Nephron progenitor cell (in vitro differentiated cells): ENCODE measurements around the gene ZNF487.
"Not testable (repeated sequence)": the region's sequence is repeated elsewhere in the genome, so short reads cannot be mapped to it uniquely, and the experiment has no call there.

Experiments
- DNase-seq: peaks from one replicate; pipeline ENCODE4 v3.0.0; 2021
- H3K27ac Mint-ChIP-seq: 2 replicates; pipeline ENCODE4 v1.8.0; 2021; ENCODE audit warnings: mild to moderate bottlenecking, moderate library complexity, mixed read lengths
- H3K27me3 Mint-ChIP-seq: 2 replicates; pipeline ENCODE4 v1.8.0; 2021; ENCODE audit warnings: mild to moderate bottlenecking, low read depth, mixed read lengths; ENCODE audit not compliant: poor library complexity
- H3K36me3 Mint-ChIP-seq: 2 replicates; pipeline ENCODE4 v1.8.0; 2021; ENCODE audit warnings: low read depth, mixed read lengths
- H3K4me1 Mint-ChIP-seq: 2 replicates; pipeline ENCODE4 v1.8.0; 2021; ENCODE audit warnings: mixed read lengths
- H3K4me3 Mint-ChIP-seq: 2 replicates; pipeline ENCODE4 v1.8.0; 2021; ENCODE audit warnings: mild to moderate bottlenecking, moderate library complexity, mixed read lengths
- H3K9me3 Mint-ChIP-seq: 2 replicates; pipeline ENCODE4 v1.8.0; 2021; ENCODE audit warnings: mild to moderate bottlenecking, moderate library complexity, mixed read lengths
- CTCF ChIP-seq: fragments of 200-600 bp; sonication (generic); IDR thresholded peaks from 2 replicates; pipeline ENCODE4 v1.5.0; 2021; ENCODE audit warnings: antibody characterized with exemption

Gene ZNF487

GRCh38 chr10:43452356-43452914 is 15.5 kb downstream of the ZNF487 start:
- no peak for DNase-seq
- Mint-ChIP-seq H3K27me3 (peaks cover 4% of the 10 kb centered on the region), H3K4me1 (peaks cover 34% of the 10 kb centered on the region), H3K4me3 (no peak overlapping the region), H3K36me3 (peaks cover 11% of the 10 kb centered on the region), H3K27ac (peak overlapping the region; percentile 22), H3K9me3 (peaks cover 13% of the 10 kb centered on the region)
- no peak for TF ChIP-seq CTCF

GRCh38 chr10:43453266-43453831 is 16.4 kb downstream of the ZNF487 start:
- peaks cover 4% of the 10 kb centered on the region for H3K27me3 Mint-ChIP-seq
- no peak for DNase-seq
- peaks cover 34% of the 10 kb centered on the region for H3K4me1 Mint-ChIP-seq
- no peak overlapping the region for H3K27ac Mint-ChIP-seq
- TF ChIP-seq CTCF, result no peak
- peak overlapping the region; percentile 42 for H3K4me3 Mint-ChIP-seq
- H3K9me3 Mint-ChIP-seq, result peaks cover 4% of the 10 kb centered on the region
- H3K36me3 Mint-ChIP-seq, result peaks cover 3% of the 10 kb centered on the region

- not testable (repeated sequence) for H3K27ac Mint-ChIP-seq, H3K9me3 Mint-ChIP-seq, DNase-seq, H3K27me3 Mint-ChIP-seq, H3K36me3 Mint-ChIP-seq
- peak overlapping the region; percentile 92 for H3K4me3 Mint-ChIP-seq
- peaks cover 34% of the 10 kb centered on the region for H3K4me1 Mint-ChIP-seq
Measured at GRCh38 chr10:43454025-43454424, 17.1 kb downstream of the ZNF487 start.

- DNase-seq, H3K27ac Mint-ChIP-seq, H3K9me3 Mint-ChIP-seq, H3K4me3 Mint-ChIP-seq, H3K36me3 Mint-ChIP-seq, H3K27me3 Mint-ChIP-seq: not testable (repeated sequence)
- peaks cover 34% of the 10 kb centered on the region for H3K4me1 Mint-ChIP-seq
Measured at GRCh38 chr10:43456561-43456960, 19.6 kb downstream of the ZNF487 start.

GRCh38 chr10:43458227-43458626 is 21.3 kb downstream of the ZNF487 start:
- Mint-ChIP-seq H3K9me3 (peaks cover 3% of the 10 kb centered on the region), H3K27ac (no peak overlapping the region), H3K4me3 (no peak overlapping the region), H3K36me3 (peaks cover 3% of the 10 kb centered on the region), H3K4me1 (peaks cover 26% of the 10 kb centered on the region), H3K27me3 (no peaks in the 10 kb centered on the region)
- DNase-seq, result no peak
- no peak for TF ChIP-seq CTCF

- peaks cover 16% of the 10 kb centered on the region for H3K9me3 Mint-ChIP-seq
- H3K4me3 Mint-ChIP-seq, result no peak overlapping the region
- H3K4me1 Mint-ChIP-seq, result no peaks in the 10 kb centered on the region
- DNase-seq, result peak; percentile 24
- no peaks in the 10 kb centered on the region for H3K36me3 Mint-ChIP-seq
- H3K27me3 Mint-ChIP-seq, result no peaks in the 10 kb centered on the region
- H3K27ac Mint-ChIP-seq, result no peak overlapping the region
- TF ChIP-seq CTCF, result peak; percentile 66
Measured at GRCh38 chr10:43461950-43462349, 25.0 kb downstream of the ZNF487 start.

GRCh38 chr10:43465086-43465735 is 28.3 kb downstream of the ZNF487 start:
- not testable (repeated sequence) for DNase-seq

GRCh38 chr10:43465736-43466120 is 28.8 kb downstream of the ZNF487 start:
- not testable (repeated sequence) for H3K4me1 Mint-ChIP-seq, DNase-seq, H3K4me3 Mint-ChIP-seq, H3K36me3 Mint-ChIP-seq, H3K27me3 Mint-ChIP-seq, H3K27ac Mint-ChIP-seq
- peaks cover 30% of the 10 kb centered on the region for H3K9me3 Mint-ChIP-seq

More at GRCh38 chr10:43465086-43465735, 28.3 kb downstream of the ZNF487 start:
- H3K27ac Mint-ChIP-seq, H3K36me3 Mint-ChIP-seq, H3K4me3 Mint-ChIP-seq, H3K27me3 Mint-ChIP-seq, H3K4me1 Mint-ChIP-seq: not testable (repeated sequence)
- H3K9me3 Mint-ChIP-seq, result peaks cover 28% of the 10 kb centered on the region
